NCI-H524 (cell line): ENCODE results near the gene PLA2G4D.

Source experiments
- DNase-seq, 2 experiments: peaks; one replicate each; lab custom pipeline; 2025; lab: John Stamatoyannopoulos, UW

The PLA2G4D gene

GRCh38 chr15:42094512-42094963, at the start of gene PLA2G4D:
PLA2G4D (minus strand) TSS chr15:42094562; CDS start chr15:42094459, 103 bp downstream.
- DNase-seq = peak in 1 of 2 experiments; percentile 31

- no peak for DNase-seq
These were observed 49.0 kb upstream of the PLA2G4D start for GRCh38 chr15:42143356-42143755.

GRCh38 chr15:42141795-42142667, 47.7 kb upstream of the PLA2G4D start:
- DNase-seq = no peak

- no peak for DNase-seq
These were observed 46.9 kb upstream of the PLA2G4D start for GRCh38 chr15:42141246-42141645.

GRCh38 chr15:42140383-42141070, 46.2 kb upstream of the PLA2G4D start:
- no peak for DNase-seq

GRCh38 chr15:42139596-42139995, 45.2 kb upstream of the PLA2G4D start:
- DNase-seq = no peak

GRCh38 chr15:42138968-42139386, 44.6 kb upstream of the PLA2G4D start:
- no peak for DNase-seq

- no peak for DNase-seq
These were observed 44.0 kb upstream of the PLA2G4D start for GRCh38 chr15:42138411-42138810.

GRCh38 chr15:42137461-42138261, 43.3 kb upstream of the PLA2G4D start:
- peak; percentile 75 to 81 for DNase-seq

GRCh38 chr15:42136513-42136912, 42.2 kb upstream of the PLA2G4D start:
- DNase-seq = no peak

- DNase-seq = no peak
These were observed 41.0 kb upstream of the PLA2G4D start for GRCh38 chr15:42135351-42135750.

GRCh38 chr15:42134617-42135245, 40.4 kb upstream of the PLA2G4D start:
- DNase-seq = no peak

- DNase-seq = peak; percentile 72 to 76
These were observed 39.6 kb upstream of the PLA2G4D start for GRCh38 chr15:42133886-42134502.

GRCh38 chr15:42133356-42133755, 39.0 kb upstream of the PLA2G4D start:
- DNase-seq = no peak

GRCh38 chr15:42131826-42132806, 37.8 kb upstream of the PLA2G4D start:
- peak; percentile 98 to 99 for DNase-seq

- no peak for DNase-seq
These were observed 36.6 kb upstream of the PLA2G4D start for GRCh38 chr15:42131006-42131405.

- DNase-seq = peak; percentile 40 to 87
These were observed 36.1 kb upstream of the PLA2G4D start for GRCh38 chr15:42130246-42130986.

GRCh38 chr15:42129364-42129763, 35.0 kb upstream of the PLA2G4D start:
- DNase-seq = no peak

- DNase-seq = no peak
These were observed 34.1 kb upstream of the PLA2G4D start for GRCh38 chr15:42128476-42128875.
